HG03378 (cell line): ENCODE data around the gene CCDC28B.

Experiments used
- ATAC-seq: cut with Tn5 transposase; IDR thresholded peaks from one replicate; pipeline ENCODE4 v1.9.1; 2021; ENCODE audit warnings: mild to moderate bottlenecking, moderate library complexity; ENCODE audit not compliant: unreplicated experiment

The CCDC28B gene

GRCh38 chr1:32220746-32221580 is 20.6 kb downstream of the CCDC28B start:
- no peak for ATAC-seq

GRCh38 chr1:32221581-32221979 is 21.2 kb downstream of the CCDC28B start:
- ATAC-seq: no peak

GRCh38 chr1:32221980-32222755 is 21.8 kb downstream of the CCDC28B start, which contains the start of the genes EIF3I and TMEM234:
EIF3I (plus strand) TSS chr1:32222407; CDS start chr1:32222442, 35 bp downstream.
TMEM234 (minus strand) TSS chr1:32222353; CDS start chr1:32222322, 31 bp downstream.
- ATAC-seq: peak; percentile 80

- ATAC-seq: no peak
Measured at GRCh38 chr1:32223683-32224082, 23.3 kb downstream of the CCDC28B start.

- no peak for ATAC-seq
Measured at GRCh38 chr1:32224285-32224684, 23.9 kb downstream of the CCDC28B start.

- ATAC-seq: no peak
Measured at GRCh38 chr1:32228771-32229170, 28.4 kb downstream of the CCDC28B start.

DNA sequence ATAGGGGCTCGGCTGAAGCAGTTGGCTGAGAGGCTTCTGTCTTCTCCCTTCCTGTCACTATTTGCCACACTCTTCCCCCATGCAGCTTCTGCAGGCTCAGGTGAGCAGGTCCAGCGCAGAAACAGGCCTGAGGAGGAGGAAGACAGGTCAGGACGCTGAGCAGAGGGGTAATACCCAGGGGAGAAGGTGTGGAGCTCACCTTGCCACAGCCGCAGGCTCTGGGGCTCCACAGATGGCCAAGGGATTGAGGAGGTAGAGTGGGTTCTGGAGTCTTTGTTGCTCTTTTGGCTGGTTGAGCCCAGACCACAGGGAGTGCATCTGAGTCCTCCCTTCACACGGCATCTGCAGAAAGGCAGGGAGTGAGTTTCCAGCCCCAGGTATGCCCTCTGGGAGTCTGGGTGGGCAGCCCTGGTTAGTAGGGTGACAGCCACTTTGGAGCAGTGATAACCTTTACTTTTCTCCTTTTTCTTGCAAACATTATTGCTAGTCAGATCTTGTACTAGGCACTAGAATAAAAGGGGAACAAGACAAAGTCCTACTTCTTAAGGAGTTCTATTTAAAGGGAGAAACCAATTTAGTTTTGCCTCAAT is 31.5 kb downstream of the CCDC28B start:
- no peak for ATAC-seq

GRCh38 chr1:32232558-32233304 is 32.3 kb downstream of the CCDC28B start:
- no peak for ATAC-seq

GRCh38 chr1:32234792-32235191 is 34.4 kb downstream of the CCDC28B start:
- no peak for ATAC-seq

GRCh38 chr1:32239337-32239736 is 38.9 kb downstream of the CCDC28B start:
- ATAC-seq: no peak

DNA sequence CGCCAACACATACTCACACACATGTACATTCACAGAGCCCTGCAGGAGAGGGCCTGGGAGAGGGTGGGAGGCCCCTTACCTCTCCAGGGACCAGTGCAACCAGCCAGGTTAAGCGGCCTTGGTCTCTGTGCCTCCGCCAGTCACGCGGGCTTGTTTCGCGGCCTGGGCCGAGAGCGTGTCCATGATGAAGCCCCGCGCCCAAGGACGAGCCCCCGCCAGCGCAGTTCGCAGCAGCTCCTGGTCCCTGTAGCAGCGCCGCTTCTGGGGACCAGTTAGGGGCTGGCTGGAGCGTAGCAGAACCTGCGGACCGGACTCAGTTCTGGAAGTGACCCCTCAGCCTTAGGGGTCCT is 39.4 kb downstream of the CCDC28B start:
- ATAC-seq: no peak

DNA sequence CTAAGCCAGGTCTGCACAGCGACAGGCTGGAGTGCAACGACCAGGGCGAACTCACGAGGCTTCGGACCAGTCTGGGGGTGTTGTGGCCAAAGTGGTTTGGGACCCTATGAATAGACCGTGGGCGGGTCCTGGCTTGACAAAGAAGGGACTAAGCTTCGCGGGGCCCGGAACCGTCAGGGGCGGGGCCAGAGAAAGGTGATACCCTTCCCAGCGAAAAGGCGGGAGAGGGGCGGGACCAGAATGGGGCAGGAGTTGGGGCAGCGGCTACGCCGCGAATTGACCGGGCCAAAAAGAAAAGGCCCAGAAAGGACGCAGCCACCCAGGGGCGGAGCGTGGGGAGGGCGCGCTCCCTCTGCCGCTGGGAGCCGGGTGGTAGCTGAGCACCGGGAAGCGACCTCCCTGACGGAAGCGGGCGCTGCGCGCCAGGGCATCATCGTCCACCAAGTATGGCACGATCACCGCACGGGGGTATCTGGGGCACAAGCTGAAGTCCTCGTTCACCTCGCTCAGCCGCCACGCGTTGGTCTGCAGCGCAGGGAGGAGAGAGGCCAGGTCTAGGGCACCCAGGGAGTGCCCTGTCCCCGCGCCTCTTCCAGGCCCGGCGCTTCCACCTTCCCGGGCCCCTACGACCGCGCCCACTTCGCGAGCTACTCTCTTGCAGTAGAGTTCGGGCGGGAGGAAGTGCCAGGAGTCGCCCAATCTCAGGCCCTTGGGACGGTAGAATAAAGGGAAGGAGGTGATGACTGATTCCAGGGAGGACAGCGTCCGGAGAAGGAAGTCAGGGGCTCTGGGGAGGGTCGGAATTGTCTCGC is 40.0 kb downstream of the CCDC28B start:
- no peak for ATAC-seq

DNA sequence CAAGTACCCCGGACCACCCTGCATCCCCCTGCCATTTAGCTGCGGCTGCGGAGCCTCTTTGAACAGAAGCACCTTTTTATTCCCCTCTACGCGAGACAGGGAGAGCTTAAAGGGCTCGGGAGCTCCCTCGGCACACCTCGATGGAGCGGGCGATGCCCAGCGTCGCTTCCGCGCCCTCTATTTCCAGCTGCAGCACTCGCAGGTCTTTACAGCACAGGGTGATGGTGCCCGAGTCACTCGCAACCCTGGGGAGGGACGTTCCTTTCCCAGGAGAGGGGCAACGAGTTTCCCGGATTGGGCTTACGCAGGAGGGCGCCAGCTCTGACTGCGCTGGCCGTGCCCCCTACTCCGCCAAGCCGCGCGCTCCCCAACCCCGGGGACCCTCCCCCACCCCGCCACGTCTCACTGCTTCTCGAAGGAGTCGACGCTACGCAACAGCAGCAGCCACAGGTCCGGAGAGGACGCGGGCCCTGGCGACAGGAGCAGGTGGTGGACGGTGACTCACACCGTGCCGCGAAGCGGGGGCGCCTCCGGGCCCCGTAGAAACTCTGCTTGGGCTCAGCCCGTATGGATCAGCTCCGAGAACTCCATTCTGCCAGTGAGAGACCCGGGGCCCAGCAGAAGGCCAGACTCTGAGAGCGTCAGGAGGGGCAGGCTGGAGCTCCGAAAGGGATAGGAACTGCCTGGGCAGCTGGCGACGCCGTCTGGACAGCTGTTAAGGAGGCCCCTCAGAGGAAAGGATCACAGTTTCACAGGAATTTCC is 40.8 kb downstream of the CCDC28B start:
- no peak for ATAC-seq

GRCh38 chr1:32242341-32242851 is 42.0 kb downstream of the CCDC28B start:
- ATAC-seq: no peak

- ATAC-seq: no peak
Measured at GRCh38 chr1:32246888-32247273, 46.5 kb downstream of the CCDC28B start, which contains the start of gene FAM167B. FAM167B (plus strand) TSS chr1:32247222; CDS start chr1:32247422, 200 bp downstream.

GRCh38 chr1:32247452-32247851 is 47.1 kb downstream of the CCDC28B start:
- ATAC-seq: no peak

- no peak for ATAC-seq
Measured at GRCh38 chr1:32247983-32248889, 47.8 kb downstream of the CCDC28B start.
